Cardiac septum (tissue), 1 donor: Measurements from ENCODE around the gene IL4I1. TPM values are rescaled to one million over a fixed set of nuclear protein-coding genes. Genes with fewer than 3 reads are reported as not detected.

ENCODE experiments used
- DNase-seq: peaks from one replicate; pipeline ENCODE4 v3.0.0-alpha.2; 2020; ENCODE audit warnings: low spot score
- intact Hi-C: fragments of 100-400 bp; cut with DNase I; formaldehyde crosslinking; loops from one replicate; pipeline ENCODE4 v1.14.0; 2022
- total RNA-seq: library from RNA; stranded (reverse); fragmentation: NEBNext Ultra II Directional; extraction: Animal tissue kit (Norgen Biotek cat#: 25700); gene quantifications from one replicate; pipeline ENCODE4 v1.2.1, GENCODE V29; 2021
- donor health status: DM: no; HTN: no; CAD: no.

IL4I1 gene
- total RNA-seq, 1 donor from 2014 or later, result 1.2 TPM

DNA sequence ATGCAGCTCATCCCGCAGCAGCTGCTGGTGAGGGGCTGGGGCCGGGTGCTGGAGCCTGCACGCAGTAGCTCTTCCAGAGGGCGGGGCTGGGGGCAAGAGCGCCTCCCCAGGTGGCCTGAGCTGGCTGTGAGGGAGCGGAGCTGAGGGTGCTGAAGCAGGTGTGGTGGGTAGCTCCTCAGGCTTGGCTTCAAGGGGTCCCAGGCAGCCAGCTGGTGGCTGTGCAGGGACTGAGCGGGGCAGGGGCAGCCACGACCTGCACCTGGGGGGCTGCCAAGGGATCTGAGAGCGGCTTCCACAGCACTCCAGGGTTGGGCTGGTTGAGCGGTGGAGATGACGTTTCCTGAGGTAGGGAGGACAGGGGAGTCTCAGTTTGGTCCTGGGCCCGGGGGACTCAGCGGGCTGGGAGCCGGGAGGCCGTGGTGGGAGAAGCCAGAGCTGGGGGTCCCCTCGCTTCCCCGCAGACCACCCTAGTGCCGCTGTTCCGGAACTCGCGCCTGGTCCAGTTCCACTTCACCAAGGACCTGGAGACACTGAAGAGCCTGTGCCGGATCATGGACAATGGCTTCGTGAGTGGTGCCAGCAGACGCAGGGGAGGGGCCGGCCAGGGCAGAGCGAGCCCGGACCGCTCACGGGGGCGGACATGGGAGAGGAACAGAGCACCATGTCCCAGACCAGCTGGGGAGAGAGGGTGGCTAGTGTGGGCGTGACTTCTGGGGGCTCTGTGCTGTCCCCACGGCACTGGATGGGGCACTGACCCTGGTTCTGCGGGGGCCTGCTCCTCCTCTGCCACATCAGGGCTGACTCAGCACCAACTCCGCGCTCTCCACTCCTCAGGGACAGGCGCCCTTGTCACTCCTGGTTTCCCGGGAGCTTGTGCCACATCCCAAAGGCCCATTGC lies 38.4 kb downstream of the IL4I1 start:
- no peak for DNase-seq
- intact Hi-C loops, result no loop called here

DNA sequence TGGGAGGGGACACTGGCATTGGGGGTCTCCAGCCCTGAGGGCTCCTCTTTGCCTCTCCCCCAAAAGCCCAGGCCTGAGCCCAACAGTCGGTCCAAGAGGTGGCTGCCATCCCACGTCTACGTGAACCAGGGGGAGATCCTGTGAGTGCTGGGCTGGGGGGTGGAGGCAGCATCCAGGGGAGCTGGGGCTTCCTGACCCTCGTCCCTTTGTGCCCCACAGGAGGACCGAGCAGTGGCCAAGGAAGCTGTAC lies 38.9 kb downstream of the IL4I1 start:
- intact Hi-C loops, result no loop called here
- DNase-seq, result no peak

DNA sequence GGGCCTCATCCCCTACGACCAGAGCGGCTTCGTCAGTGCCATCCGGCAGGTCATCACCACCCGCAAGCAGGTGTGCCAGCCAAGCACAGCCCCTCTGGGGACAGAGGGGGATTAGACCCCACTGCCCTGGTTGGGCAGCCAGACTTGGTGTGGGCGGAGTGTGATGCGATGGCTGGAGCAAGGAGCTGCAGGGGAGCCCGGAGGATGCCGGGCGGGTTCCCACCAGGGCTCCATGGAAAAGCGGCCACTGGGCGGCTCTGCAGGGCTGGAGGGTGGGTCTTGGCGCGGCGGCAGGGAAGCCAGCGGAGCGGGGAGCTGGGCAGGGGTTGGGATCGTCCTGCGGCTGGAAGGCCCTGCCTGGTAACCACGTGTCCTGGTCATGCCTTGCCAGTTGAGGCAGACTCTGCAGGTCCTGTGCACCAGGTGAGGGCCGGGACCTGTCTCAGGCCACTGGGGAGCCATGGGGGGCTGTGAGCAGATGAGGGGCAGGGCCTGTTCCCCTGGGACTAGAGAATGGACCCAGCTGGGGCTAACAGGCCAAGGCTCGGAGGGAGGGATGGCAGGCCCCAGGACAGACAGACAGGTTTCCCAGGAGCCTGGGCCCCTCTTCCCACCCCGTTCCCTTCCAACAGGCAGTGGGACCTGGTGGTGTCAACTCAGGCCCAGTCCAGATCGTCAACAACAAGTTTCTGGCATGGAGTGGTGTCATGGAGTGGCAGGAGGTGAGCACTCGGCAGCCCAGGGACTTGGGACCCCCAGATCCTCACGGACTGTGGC lies 39.4 kb downstream of the IL4I1 start:
- intact Hi-C loops, result no loop called here
- DNase-seq, result no peak

DNA sequence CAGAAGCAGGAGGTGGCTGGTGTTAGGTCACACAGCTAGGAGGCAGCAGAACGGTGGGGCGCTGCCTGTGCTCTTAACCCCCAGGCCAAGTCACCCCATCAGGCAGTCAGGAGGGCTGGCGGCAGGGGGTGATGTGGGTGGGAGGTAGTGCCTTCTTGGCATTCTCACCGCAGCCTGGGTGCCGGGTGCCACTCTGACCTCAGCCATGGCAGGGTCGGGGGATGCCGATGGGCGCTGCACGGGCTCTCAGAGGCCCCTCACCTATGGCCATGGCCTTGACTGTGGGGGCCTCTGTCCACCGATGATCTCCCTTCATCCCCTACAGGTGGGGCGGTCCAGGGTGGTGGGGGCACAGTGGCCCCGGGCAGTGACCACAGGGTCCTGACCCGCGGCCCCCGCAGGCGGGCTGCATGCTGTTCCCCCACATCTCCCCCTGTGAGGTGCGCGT lies 40.1 kb downstream of the IL4I1 start:
- intact Hi-C loops, result no loop called here
- no peak for DNase-seq

DNA sequence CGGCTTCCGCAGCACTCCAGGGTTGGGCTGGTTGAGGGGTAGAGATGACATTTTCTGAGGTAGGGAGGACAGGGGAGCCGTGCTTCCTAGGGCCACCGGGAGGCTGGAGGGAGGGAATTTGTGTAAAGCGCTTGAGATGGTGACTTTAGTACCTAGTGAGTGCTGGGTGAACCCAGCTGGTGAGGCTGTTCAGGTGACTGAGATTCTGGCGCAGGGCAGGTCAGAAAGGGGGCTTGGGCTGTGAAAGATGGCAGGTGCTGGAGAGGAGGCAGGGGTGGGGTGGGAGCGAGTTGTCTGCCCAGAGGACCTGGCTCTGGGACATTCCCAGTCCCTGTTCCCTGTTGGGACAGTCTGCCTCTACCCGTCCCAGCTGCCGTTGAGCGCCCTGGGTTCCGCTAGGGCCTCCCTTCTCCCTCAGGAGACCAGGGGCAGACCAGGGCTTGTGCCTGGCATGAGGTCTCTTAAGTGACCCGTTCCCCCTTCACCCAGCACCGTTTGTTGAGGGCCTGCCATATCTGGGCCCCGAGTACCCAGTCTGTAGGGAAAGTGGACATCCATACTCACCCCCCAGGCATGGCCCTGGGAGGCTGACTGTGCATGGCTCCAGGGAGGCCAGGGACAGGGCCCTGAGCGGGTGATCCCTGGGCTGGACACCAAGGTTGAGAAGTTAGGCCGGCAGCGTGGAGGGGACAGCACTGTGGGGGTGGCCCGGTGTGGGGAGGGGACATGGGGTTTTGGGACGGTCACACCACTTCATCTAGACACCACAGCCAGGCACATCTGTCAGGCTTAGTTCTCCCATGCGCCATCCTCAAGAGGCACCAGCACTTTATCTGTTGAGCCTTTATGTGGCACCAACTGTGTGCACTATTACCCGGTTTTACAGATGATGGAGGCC lies 40.8 kb downstream of the IL4I1 start:
- intact Hi-C loops, result no loop called here
- DNase-seq, result no peak

DNA sequence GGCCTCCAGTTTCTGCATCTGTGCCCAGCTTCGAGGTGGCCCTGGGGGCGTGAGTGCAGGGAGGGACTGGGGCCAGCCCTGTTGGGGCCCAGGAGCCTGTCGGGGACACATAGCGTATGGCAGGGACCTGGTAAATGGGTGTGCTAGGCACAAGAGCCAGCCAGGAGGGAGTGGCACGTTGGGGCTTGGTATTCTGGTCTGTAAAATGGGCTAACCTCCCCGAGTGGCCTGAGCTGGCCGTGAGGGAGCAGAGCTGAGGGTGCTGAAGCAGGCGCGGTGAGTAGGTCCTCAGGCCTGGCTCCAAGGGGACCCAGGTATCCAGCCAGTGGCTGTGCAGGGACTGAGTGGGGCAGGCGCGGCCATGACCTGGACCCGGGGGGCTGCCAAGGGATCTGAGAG lies 41.4 kb downstream of the IL4I1 start:
- DNase-seq, result no peak
- intact Hi-C loops, result no loop called here

DNA sequence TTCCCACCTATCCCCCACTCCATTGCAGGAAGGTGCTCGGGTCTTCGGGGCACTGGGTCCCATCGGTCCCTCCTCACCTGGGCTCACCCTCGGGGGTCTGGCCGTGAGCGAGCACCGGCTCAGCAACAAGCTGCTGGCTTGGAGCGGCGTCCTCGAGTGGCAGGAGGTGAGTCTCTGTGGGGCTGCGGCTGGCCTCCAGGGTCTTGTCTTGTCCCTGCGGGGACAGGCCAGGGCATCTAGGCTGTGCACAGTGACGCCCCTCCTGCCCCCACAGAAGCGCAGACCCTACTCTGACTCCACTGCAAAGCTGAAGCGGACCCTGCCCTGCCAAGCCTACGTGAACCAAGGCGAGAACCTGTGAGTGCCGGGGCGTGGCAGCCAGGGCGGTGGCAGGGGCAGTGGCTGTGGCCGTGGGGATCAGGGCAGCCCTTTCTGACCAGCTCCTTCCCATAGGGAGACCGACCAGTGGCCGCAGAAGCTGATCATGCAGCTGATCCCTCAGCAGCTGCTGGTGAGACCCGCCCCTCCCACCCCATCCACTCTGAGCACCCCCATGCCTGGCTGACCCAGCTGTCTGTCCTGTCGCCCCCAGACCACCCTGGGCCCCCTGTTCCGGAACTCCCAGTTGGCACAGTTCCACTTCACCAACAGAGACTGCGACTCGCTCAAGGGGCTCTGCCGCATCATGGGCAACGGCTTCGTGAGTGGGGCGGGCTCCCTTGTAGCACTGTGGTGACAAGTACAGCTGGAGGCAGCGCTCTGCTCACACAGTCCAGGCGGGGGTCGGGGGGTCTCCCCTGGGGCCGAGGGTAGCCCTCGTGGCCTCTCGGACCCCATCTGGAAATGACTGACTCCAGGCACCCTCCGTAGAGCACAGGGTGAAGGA lies 42.1 kb downstream of the IL4I1 start:
- intact Hi-C loops, result no loop called here
- DNase-seq, result no peak

DNA sequence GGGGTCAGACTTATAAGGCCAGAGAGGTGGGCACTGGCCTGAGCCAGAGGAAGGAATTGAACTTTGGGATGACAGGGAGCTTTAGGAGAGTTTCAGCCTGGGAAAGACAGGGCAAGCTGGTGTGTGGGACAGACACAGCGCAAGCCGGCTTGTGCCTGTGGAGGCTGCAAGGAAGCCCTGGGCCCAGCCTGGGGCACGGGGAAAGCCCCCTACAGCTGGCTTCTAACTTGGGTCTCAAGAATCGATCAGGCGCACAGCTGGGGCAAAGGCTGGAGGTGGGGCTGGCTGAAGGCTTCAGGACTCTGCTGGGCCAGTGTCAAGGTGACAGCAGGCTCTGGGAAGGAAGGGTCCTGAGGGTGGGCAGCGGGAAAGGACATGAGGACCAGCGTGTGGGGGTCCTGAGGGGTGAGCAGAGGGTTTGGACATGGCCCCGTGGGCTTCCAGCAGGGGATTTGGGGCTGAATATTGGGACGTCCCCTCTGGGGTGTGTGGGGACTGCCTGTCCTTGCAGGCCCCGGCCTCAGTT lies 42.8 kb downstream of the IL4I1 start:
- DNase-seq, result no peak
- intact Hi-C loops, result no loop called here

DNA sequence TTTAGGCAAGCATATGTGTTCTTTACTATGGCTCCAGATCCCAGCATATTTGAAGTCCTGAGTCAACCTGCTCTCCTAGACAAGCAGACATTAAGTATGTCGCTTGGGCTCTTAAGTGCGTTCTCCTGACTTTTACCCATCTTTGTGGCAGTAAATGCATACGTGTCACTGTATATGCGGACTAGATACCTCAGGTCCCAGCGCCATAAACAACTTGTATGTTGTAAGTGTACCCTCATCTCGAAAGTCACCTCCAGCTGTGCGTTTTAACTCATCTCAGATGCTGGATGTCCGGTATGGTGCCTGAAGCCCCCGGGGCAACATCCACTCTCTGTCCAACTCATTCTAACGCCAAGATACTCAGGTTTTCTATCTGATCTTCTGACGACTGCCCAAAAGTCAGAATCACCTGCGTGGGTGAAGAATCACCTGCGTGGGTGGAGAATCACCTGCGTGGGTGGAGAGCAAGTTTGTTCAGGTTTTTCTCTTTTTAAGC lies 44.0 kb downstream of the IL4I1 start:
- no peak for DNase-seq
- intact Hi-C loops, result no loop called here

DNA sequence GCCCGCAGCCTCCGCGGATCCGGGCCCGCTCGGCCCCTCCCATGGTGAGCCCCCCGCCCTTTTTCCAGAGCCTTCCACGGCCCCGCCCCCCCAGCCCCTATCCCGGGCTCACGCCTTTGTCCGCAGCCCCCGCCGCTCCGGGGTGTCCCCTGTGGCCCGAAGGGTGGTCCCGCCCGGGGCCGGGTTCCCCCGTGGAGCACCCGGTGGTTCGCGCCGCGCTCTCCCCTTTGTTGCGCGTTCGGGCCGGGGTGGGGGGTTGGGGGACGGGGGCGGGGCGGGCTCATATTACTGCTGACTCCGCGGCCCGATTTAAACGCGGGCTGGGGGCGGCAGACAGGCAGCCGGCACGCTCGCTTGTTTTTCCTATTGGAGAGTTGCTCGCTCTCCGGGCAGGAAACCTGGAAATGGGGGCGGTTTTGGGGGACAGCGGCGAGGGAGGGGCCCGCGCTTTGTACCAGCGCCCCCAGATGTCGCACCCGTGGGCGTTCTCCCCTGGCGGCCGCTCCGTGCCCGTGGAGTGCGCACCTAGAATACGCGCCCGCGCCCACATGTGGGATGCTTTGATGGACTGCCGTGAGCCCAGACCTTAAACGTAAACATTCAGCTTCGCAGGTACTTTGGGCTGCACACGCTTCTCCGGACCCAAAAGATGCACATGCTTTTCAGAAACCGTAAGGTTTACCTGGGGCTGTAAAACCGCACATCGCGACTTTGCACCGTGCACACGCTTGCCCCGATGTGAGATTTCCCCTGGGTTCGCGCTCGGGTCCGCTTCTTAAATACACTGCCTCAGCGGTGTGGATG lies 45.0 kb downstream of the IL4I1 start:
- intact Hi-C loops, result loop anchor here (2.0 kb wide), 1 partner anchor 39 kb away; the partner anchor contains the start of gene FUZ
- no peak for DNase-seq

DNA sequence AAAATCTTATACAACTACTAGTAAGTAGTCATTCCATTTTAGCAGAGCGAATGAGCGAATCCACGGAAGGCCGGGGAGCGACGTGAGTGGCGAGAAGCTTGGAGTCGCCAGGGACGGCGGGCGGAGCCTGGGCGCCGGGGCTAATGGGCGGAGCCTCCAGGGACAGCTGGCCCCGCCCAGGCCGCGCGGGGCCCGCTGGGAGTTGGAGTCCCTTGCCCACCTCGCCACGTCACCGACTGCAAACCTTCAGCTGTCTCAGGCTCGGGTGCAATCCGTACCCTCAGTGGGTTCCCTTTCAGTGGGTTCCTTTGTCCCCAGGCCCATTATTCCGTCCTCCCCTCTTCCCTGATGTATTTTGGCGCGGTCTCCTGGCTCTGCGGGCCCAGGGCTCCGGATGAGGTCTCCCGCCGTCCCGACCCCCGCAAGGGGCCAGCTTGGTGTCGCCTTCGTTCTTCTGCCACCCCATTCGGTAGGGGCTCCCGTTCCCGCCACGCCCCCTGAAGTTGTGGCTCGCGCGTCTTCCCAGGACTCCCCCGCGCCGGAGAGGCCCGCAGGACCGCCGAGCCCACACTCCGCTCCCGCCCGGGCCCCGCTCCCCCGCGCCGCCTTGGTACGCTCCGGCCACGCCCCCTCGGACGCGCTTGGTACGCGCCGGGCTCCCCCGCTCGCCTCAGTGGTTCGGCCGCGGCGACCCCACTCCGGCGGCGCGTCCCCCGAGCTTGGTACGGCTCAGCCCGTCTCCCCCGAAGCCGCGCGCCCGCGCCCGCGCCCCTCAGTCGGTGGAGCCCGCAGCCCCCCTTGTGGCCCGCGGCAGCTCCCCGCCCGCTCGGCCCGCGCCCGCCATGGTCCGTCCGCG lies 46.0 kb downstream of the IL4I1 start, which contains the start of gene PTOV1:
TSS of gene PTOV1 (plus strand) at position 673 of the 856 bp plus-strand sequence.
- intact Hi-C loops, result loop anchor here (2.0 kb wide), 1 partner anchor 38 kb away; the partner anchor contains the start of gene FUZ
- peak; percentile 97 for DNase-seq

DNA sequence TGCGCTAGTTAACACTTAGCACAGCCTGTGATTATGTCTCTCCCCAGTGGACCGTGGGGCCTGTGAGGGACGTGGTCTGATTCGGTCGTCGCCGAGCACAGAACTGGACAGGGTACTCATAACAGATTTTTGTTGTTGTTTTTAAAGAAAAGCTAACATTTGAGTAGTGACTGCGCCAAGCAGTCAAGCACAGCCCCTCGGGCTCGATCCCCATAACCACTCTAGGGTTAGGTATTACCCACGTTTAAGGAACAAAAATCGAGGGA lies 46.5 kb downstream of the IL4I1 start:
- intact Hi-C loops, result loop anchor here (2.0 kb wide), 1 partner anchor 37 kb away; the partner anchor contains the start of gene FUZ
- no peak for DNase-seq

DNA sequence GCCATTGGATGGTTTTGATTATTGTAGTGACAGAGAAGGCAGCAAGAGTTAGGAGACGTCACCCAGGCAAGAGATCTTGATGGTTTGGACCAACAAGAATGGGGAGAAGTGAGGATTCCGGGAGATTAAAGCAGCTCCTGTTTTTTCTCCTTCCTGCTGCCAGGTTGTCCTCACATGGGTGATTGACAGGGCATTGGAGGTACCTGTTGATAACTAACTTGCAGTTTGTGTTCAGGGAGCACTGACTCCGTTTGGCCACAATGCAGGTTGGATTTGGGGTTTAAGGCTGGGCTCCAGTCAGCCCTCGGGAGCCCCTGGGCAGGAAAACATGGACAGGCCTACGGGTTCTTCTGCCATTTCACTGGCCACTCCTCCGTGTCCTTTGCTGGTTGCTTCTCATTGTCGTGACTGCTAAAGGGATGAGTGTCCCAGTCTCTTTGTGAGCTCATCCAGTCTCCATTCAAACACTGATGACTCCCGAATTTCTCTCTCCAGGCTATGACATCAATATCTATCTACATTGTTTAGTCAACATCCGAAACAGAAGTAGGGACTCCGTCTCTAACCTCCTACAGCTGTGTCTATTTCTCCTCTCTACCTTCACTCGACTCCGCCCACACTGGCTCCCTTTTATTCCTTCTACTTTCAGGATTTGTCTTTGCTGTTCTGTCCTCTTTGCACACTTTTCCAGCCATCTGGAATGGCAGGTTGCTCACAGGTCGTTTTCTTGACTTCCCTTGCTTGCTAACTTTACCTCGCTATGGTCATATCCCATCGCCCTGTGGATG lies 47.1 kb downstream of the IL4I1 start:
- intact Hi-C loops, result loop anchor here (2.0 kb wide), 1 partner anchor 37 kb away; the partner anchor contains the start of gene FUZ
- DNase-seq, result no peak

DNA sequence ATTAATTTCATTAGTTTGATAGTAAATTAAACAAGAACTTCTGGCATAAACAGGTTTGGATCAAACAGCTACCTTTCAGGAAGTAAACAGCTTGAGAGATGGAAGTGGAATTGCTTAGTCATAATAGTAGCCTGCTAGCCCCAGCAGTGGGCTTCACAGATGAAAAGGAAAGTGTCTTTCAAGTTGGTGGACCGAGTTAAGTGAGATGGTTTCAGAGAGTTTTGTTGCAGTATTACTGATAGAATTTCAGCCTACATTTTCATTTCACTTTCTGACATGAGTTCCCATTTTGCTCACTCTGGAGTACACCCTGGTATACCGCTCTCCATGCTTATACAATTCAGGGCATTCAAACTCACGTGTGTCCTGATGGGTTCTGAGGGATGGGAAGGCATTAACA lies 47.7 kb downstream of the IL4I1 start:
- no peak for DNase-seq
- intact Hi-C loops, result no loop called here

DNA sequence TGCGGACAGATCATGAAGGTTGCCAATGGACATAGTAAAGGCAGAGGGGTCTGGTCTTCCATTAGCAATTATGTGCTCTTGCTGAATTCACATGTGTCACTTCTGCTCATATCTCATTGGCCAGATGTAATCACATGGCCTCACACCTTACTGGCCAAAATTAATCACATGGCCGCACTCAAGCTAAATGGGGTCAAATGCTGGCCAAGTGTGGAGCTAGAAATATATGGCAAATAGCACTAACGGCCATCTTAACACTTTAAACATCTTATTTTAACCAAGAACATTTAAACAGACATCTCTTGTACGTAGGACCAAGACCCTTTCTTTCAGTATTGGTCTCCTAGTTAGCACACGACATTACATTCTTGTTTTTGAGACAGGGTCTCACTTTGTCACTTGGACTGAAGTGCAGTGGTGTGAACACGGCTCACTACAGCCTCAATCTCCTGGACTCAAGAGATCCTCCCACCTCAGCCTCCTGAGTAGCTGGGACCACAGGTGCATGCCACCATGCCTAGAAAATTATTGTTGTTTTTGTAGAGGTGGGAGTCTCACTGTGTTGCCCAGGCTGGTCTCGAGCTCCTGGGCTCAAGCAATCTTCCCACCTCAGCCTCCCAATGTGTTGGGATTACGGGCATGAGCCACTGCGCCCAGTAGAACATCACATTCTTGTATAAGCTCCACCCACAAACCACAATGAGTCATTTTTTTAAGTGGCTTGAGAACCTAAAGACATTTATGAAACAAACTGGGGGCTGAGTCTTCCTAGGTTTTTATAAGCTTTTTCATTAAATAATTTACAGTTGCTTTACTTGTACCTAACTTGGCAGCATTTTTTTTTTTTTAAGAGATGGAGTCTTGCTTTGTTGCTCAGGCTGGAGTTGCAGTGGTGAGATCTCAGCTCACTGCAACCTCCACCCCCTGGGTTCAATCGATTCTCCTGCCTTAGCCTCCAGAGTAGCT lies 48.7 kb downstream of the IL4I1 start:
- no peak for DNase-seq
- intact Hi-C loops, result no loop called here
